NT2/D1 (cell line): ENCODE results near the gene KLK14.

ENCODE experiments used
- YY1 ChIP-seq: IDR thresholded peaks from 2 replicates; pipeline ENCODE4 v1.6.1; 2011; ENCODE audit not compliant: insufficient read length, insufficient read depth
- ZNF274 ChIP-seq: IDR thresholded peaks from 2 replicates; pipeline ENCODE4 v1.6.1; 2011; ENCODE audit warnings: mild to moderate bottlenecking, low read depth, low read length

- no peak for TF ChIP-seq ZNF274
- no peak for TF ChIP-seq YY1
These were observed 11.0 kb upstream of the KLK14 start for GRCh38 chr19:51093510-51094345.
